GM23338 (cell line): Measurements from ENCODE around the gene BCL2L14. TPM values are rescaled to one million over a fixed set of nuclear protein-coding genes. Genes with fewer than 3 reads are reported as not detected.

Source experiments
- ATAC-seq: fragments of 200-7000 bp; cut with Tn5 transposase; 3 replicates; pipeline ENCODE4 v1.9.1; 2020
- DNase-seq: peaks from one replicate; pipeline ENCODE4 v3.0.0-alpha.2; 2015; ENCODE audit warnings: low spot score
- H2AFZ ChIP-seq: fragments of 200-600 bp; sonication (generic); 2 replicates; pipeline ENCODE4 v1.8.0; 2016; ENCODE audit warnings: antibody characterized with exemption, mild to moderate bottlenecking, moderate library complexity
- H3F3A ChIP-seq: fragments of 200-600 bp; sonication (generic); replicated peaks from 2 replicates; pipeline ENCODE4 v1.8.0; 2017; ENCODE audit warnings: antibody characterized with exemption, mixed run types, low read depth
- H3K27ac ChIP-seq: fragments of 200-600 bp; sonication (generic); 2 replicates; pipeline ENCODE4 v1.6.1; 2016; ENCODE audit warnings: low read depth
- H3K27me3 ChIP-seq: fragments of 200-600 bp; sonication (generic); 2 replicates; pipeline ENCODE4 v1.8.0; 2016; ENCODE audit warnings: mild to moderate bottlenecking, mixed run types, moderate library complexity; ENCODE audit not compliant: insufficient read depth
- H3K36me3 ChIP-seq: fragments of 200-600 bp; sonication (generic); 2 replicates; pipeline ENCODE4 v1.8.0; 2016; ENCODE audit warnings: mild to moderate bottlenecking; ENCODE audit not compliant: insufficient read depth
- H3K4me1 ChIP-seq: fragments of 200-600 bp; sonication (generic); 2 replicates; pipeline ENCODE4 v1.8.0; 2016; ENCODE audit warnings: mild to moderate bottlenecking, moderate library complexity; ENCODE audit not compliant: insufficient read depth
- H3K4me2 ChIP-seq: fragments of 200-600 bp; sonication (generic); 2 replicates; pipeline ENCODE4 v1.7.1; 2017; ENCODE audit warnings: mixed run types
- H3K4me3 ChIP-seq: fragments of 200-600 bp; sonication (generic); 2 replicates; pipeline ENCODE4 v1.6.1; 2016; ENCODE audit warnings: mixed run types
- H3K79me2 ChIP-seq: fragments of 200-600 bp; sonication (generic); replicated peaks from 2 replicates; pipeline ENCODE4 v1.8.0; 2017; ENCODE audit warnings: mild to moderate bottlenecking; ENCODE audit not compliant: insufficient read depth
- H3K9me2 ChIP-seq: fragments of 200-600 bp; sonication (generic); 2 replicates; pipeline ENCODE4 v1.8.0; 2017; ENCODE audit not compliant: insufficient read depth
- H4K20me1 ChIP-seq: fragments of 200-600 bp; sonication (generic); replicated peaks from 2 replicates; pipeline ENCODE4 v1.8.0; 2017; ENCODE audit warnings: mild to moderate bottlenecking; ENCODE audit not compliant: insufficient read depth
- H3K27ac Mint-ChIP-seq: 2 replicates; pipeline ENCODE4 v1.8.0; 2020; ENCODE audit warnings: inconsistent platforms, mild to moderate bottlenecking, moderate library complexity, mixed read lengths
- H3K27me3 Mint-ChIP-seq: 3 replicates; pipeline ENCODE4 v1.8.0; 2022; ENCODE audit warnings: low read depth, mild to moderate bottlenecking, moderate library complexity, mixed read lengths, inconsistent platforms; ENCODE audit not compliant: insufficient read depth, poor library complexity
- H3K36me3 Mint-ChIP-seq: 3 replicates; pipeline ENCODE4 v1.8.0; 2021; ENCODE audit warnings: low read depth, mild to moderate bottlenecking, inconsistent platforms, moderate library complexity, mixed read lengths
- H3K4me1 Mint-ChIP-seq: 3 replicates; pipeline ENCODE4 v1.8.0; 2020; ENCODE audit warnings: mild to moderate bottlenecking, inconsistent platforms, mixed read lengths
- H3K4me3 Mint-ChIP-seq: 3 replicates; pipeline ENCODE4 v1.8.0; 2021; ENCODE audit warnings: moderate library complexity, mild to moderate bottlenecking, inconsistent platforms, mixed read lengths
- H3K9me3 Mint-ChIP-seq: 3 replicates; pipeline ENCODE4 v1.8.0; 2020; ENCODE audit warnings: moderate library complexity, mild to moderate bottlenecking, inconsistent platforms, mixed read lengths
- CREB1 ChIP-seq: fragments of 250-450 bp; sonication (Bioruptor Pico); IDR thresholded peaks from 2 replicates; pipeline ENCODE4 v1.5.0; 2020; ENCODE audit warnings: low read depth, mild to moderate bottlenecking, moderate library complexity
- CTCF ChIP-seq, 2 experiments: fragments of 200-600 bp in 1 of 2; sonication (generic) in 1 of 2; conservative IDR thresholded peaks; 2 replicates each; pipeline versions ENCODE4 v1.5.1 to v1.6.1; 2016 to 2017; ENCODE audit warnings: antibody characterized with exemption in 2 of 2, low read depth in 2 of 2, mild to moderate bottlenecking in 2 of 2, moderate library complexity in 1 of 2
- ETS1 ChIP-seq: IDR thresholded peaks from 2 replicates; pipeline ENCODE4 v1.6.1; 2016; ENCODE audit warnings: antibody characterized with exemption
- EZH2 ChIP-seq: fragments of 200-600 bp; sonication (generic); IDR thresholded peaks from one replicate; pipeline ENCODE4 v1.8.0; 2017; ENCODE audit warnings: antibody characterized with exemption, mild to moderate bottlenecking, low read depth; ENCODE audit not compliant: unreplicated experiment
- EZH2phosphoT487 ChIP-seq: fragments of 200-600 bp; sonication (generic); IDR thresholded peaks from one replicate; pipeline ENCODE4 v1.8.1; 2018; ENCODE audit warnings: antibody characterized with exemption; ENCODE audit not compliant: unreplicated experiment
- JUNB ChIP-seq: IDR thresholded peaks from one replicate; pipeline ENCODE4 v1.6.1; 2016; ENCODE audit warnings: antibody characterized with exemption; ENCODE audit not compliant: unreplicated experiment
- NANOG ChIP-seq: IDR thresholded peaks from 2 replicates; pipeline ENCODE4 v1.6.1; 2016; ENCODE audit warnings: antibody characterized with exemption, borderline replicate concordance
- POLR2AphosphoS5 ChIP-seq: IDR thresholded peaks from 2 replicates; pipeline ENCODE4 v1.6.1; 2016; ENCODE audit warnings: antibody characterized with exemption, low read depth
- STAT1 ChIP-seq: IDR thresholded peaks from one replicate; pipeline ENCODE4 v1.6.1; 2016; ENCODE audit warnings: antibody characterized with exemption; ENCODE audit not compliant: unreplicated experiment
- ZNF114 ChIP-seq: fragments of 250-450 bp; sonication (Bioruptor Pico); IDR thresholded peaks from 2 replicates; pipeline ENCODE4 v1.5.0; 2020; ENCODE audit warnings: mild to moderate bottlenecking, moderate library complexity
- ZNF331 ChIP-seq: fragments of 250-450 bp; sonication (Bioruptor Pico); IDR thresholded peaks from 2 replicates; pipeline ENCODE4 v1.5.0; 2020; ENCODE audit warnings: low read depth, mild to moderate bottlenecking, moderate library complexity
- polyA plus RNA-seq: library from polyadenylated mRNA; unstranded; fragments of >200 nt; fragmentation: Nextera tagmentation; extraction: Ambion mirVana; gene quantifications from 2 replicates; pipeline ENCODE4 v1.2.1, GENCODE V29; 2016
- total RNA-seq: library from RNA; depleted of rRNA; stranded (reverse); fragments of >200 nt; shearing (Covaris generic); gene quantifications from 2 replicates; pipeline ENCODE4 v1.2.3, GENCODE V29; 2014

The BCL2L14 gene
- total and polyA plus RNA-seq, 2 experiments from 2014 or later: 2.1 to 2.7 TPM

- peaks cover 4% of the 10 kb centered on the region; the same call in 1 of the 3 replicates for H3K4me1 Mint-ChIP-seq
- Histone ChIP-seq H3K79me2 (no peaks in the 10 kb centered on the region), H3K9me2 (no peaks in the 10 kb centered on the region; the same call in 1 of the 2 replicates), H3K27ac (no peak overlapping the region), H4K20me1 (no peaks in the 10 kb centered on the region), H3F3A (no peaks in the 10 kb centered on the region), H3K36me3 (no peaks in the 10 kb centered on the region), H3K27me3 (no peaks in the 10 kb centered on the region), H2AFZ (no peak overlapping the region), H3K4me1 (peaks cover 2% of the 10 kb centered on the region), H3K4me3 (no peak overlapping the region), H3K4me2 (no peak overlapping the region)
- no peaks in the 10 kb centered on the region for H3K36me3 Mint-ChIP-seq
- no peak overlapping the region for H3K27ac Mint-ChIP-seq
- H3K4me3 Mint-ChIP-seq: no peak overlapping the region
- no peaks in the 10 kb centered on the region; the same call in 2 of the 3 replicates for H3K9me3 Mint-ChIP-seq
- TF ChIP-seq ZNF331 (CRISPR knock-in tag): no peak
- TF ChIP-seq ETS1: no peak
- no peak for TF ChIP-seq POLR2AphosphoS5
- no peak for TF ChIP-seq STAT1
- TF ChIP-seq EZH2: no peak
- TF ChIP-seq ZNF114 (CRISPR knock-in tag): no peak
- no peak for TF ChIP-seq NANOG
- TF ChIP-seq CTCF (conservative IDR thresholded peaks at IDR 0.05; ENCODE audit: low read depth in 2 of 2): no peak
- TF ChIP-seq CREB1: no peak
- no peak for TF ChIP-seq EZH2phosphoT487
- TF ChIP-seq JUNB: no peak
- ATAC-seq (no peak), DNase-seq (no peak)
- H3K27me3 Mint-ChIP-seq: peaks cover 5% of the 10 kb centered on the region
Measured at GRCh38 chr12:12047682-12048081, 23.1 kb upstream of the BCL2L14 start.

DNA sequence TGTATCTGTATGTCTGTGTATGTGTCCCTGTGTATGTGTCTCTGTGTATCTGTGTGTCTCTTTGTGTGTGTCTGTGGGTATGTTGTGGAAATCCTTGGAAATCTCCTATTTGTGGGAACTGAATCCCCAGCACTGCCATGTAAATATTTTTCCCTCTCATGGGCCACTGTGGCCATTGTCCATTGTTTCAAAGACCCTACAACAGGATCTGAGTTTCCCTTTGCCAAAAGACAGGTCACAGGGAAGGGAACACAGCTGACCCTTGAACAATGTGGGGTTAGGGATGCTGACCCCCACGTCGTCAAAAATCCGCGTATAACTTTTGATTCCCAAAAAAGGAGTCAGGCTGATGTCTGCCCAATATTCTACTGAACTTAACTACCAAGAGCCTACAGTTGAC lies 22.5 kb upstream of the BCL2L14 start:
- no peak overlapping the region for H3K27ac Mint-ChIP-seq
- H3K36me3 Mint-ChIP-seq: no peaks in the 10 kb centered on the region
- no peaks in the 10 kb centered on the region for H3K79me2 ChIP-seq
- peaks cover 2% of the 10 kb centered on the region for H3K4me1 ChIP-seq
- no peaks in the 10 kb centered on the region for H3K36me3 ChIP-seq
- H3K9me3 Mint-ChIP-seq: no peaks in the 10 kb centered on the region; the same call in 2 of the 3 replicates
- no peaks in the 10 kb centered on the region; the same call in 1 of the 2 replicates for H3K9me2 ChIP-seq
- ATAC-seq (no peak), DNase-seq (no peak)
- H3K27ac ChIP-seq: 0 out of 2 replicates have a peak overlapping the region, but pooled peaks have one; percentile 16
- H3K4me2 ChIP-seq: no peak overlapping the region
- no peak for TF ChIP-seq EZH2
- H2AFZ ChIP-seq: no peak overlapping the region
- no peaks in the 10 kb centered on the region for H3F3A ChIP-seq
- no peak overlapping the region for H3K4me3 ChIP-seq
- H4K20me1 ChIP-seq: no peaks in the 10 kb centered on the region
- no peak overlapping the region for H3K4me3 Mint-ChIP-seq
- no peaks in the 10 kb centered on the region for H3K27me3 ChIP-seq
- peaks cover 4% of the 10 kb centered on the region; the same call in 1 of the 3 replicates for H3K4me1 Mint-ChIP-seq
- H3K27me3 Mint-ChIP-seq: peaks cover 5% of the 10 kb centered on the region
